C4-2B (cell line): ENCODE measurements around the gene SIN3A.

Experiments
- ZFX ChIP-seq: fragments of 450-650 bp; IDR thresholded peaks from 2 replicates; pipeline ENCODE4 v1.6.1; 2017
- TF ChIP-seq, protein P1 (sequence below): fragments of 450-650 bp; conservative IDR thresholded peaks from 2 replicates; pipeline ENCODE4 v1.5.1; 2017; ENCODE audit warnings: mild to moderate bottlenecking

DNA sequence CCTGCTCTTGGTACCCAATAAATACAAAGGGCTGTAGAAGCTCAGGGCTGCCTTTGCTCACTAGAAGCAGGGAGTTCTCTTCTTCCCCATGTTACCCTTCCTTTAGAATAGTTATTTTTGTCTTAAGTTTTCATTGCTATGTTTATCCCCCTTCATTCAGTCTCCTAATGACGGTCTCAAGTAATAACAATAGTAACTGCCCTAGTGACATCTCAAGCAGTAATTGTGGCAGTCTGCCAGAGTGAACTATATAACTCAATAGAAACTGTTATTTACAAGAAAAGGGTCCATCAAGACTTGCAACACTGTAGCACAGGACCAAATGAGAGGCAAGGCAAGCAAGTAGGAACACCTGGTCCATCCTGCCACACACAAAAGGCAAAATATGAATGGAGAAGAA is 32.5 kb upstream of the SIN3A start:
- TF ChIP-seq, protein P1, sequence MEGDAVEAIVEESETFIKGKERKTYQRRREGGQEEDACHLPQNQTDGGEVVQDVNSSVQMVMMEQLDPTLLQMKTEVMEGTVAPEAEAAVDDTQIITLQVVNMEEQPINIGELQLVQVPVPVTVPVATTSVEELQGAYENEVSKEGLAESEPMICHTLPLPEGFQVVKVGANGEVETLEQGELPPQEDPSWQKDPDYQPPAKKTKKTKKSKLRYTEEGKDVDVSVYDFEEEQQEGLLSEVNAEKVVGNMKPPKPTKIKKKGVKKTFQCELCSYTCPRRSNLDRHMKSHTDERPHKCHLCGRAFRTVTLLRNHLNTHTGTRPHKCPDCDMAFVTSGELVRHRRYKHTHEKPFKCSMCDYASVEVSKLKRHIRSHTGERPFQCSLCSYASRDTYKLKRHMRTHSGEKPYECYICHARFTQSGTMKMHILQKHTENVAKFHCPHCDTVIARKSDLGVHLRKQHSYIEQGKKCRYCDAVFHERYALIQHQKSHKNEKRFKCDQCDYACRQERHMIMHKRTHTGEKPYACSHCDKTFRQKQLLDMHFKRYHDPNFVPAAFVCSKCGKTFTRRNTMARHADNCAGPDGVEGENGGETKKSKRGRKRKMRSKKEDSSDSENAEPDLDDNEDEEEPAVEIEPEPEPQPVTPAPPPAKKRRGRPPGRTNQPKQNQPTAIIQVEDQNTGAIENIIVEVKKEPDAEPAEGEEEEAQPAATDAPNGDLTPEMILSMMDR: no peak
- no peak for TF ChIP-seq ZFX
